ENCODE results near the gene MOSPD3. TPM values are rescaled to one million over a fixed set of nuclear protein-coding genes. Genes with fewer than 3 reads are reported as not detected.

The MOSPD3 gene
- total RNA-seq, 1 experiment from 2014 or later, result 9.7 TPM

GRCh38 chr7:100620239-100620638 lies 7.9 kb downstream of the MOSPD3 start:
- H2AFZ ChIP-seq (ENCODE audit: low read length), result no peak overlapping the region
- no peaks in the 10 kb centered on the region for H3K79me2 ChIP-seq (ENCODE audit: low read length)
- H3K27me3 ChIP-seq (ENCODE audit: low read length), result no peaks in the 10 kb centered on the region
- no peak for DNase-seq
- no peaks in the 10 kb centered on the region for H4K20me1 ChIP-seq (ENCODE audit: insufficient read depth, low read depth, low read length)
- H3K4me2 ChIP-seq (ENCODE audit: low read depth, low read length, poor library complexity, severe bottlenecking), result no peak overlapping the region
- peaks cover 10% of the 10 kb centered on the region for H3K4me1 ChIP-seq (ENCODE audit: low read length)
- no peak overlapping the region for H3K27ac ChIP-seq (ENCODE audit: low read length)
- H3K9ac ChIP-seq (ENCODE audit: low read length), result no peak overlapping the region
- no peaks in the 10 kb centered on the region for H3K9me3 ChIP-seq (ENCODE audit: low read length)
- H3K36me3 ChIP-seq (ENCODE audit: insufficient read depth, low read length), result no peaks in the 10 kb centered on the region
- H3K9me2 ChIP-seq (replicated peaks; ENCODE audit: insufficient read depth, low read length), result no peaks in the 10 kb centered on the region
- no peak overlapping the region for H3K4me3 ChIP-seq (ENCODE audit: low read length)

- Histone ChIP-seq H3K9ac (ENCODE audit: low read length) (no peak overlapping the region), H3K4me1 (ENCODE audit: low read length) (peaks cover 10% of the 10 kb centered on the region), H3K27ac (ENCODE audit: low read length) (no peak overlapping the region), H3K27me3 (ENCODE audit: low read length) (no peaks in the 10 kb centered on the region), H3K36me3 (ENCODE audit: insufficient read depth, low read length) (no peaks in the 10 kb centered on the region), H3K9me3 (ENCODE audit: low read length) (no peaks in the 10 kb centered on the region), H3K9me2 (replicated peaks; ENCODE audit: insufficient read depth, low read length) (no peaks in the 10 kb centered on the region), H3K4me3 (ENCODE audit: low read length) (no peak overlapping the region), H3K79me2 (ENCODE audit: low read length) (no peaks in the 10 kb centered on the region), H3K4me2 (ENCODE audit: low read depth, low read length, poor library complexity, severe bottlenecking) (no peak overlapping the region), H4K20me1 (ENCODE audit: insufficient read depth, low read depth, low read length) (no peaks in the 10 kb centered on the region), H2AFZ (ENCODE audit: low read length) (no peak overlapping the region)
- no peak for DNase-seq
Measured at GRCh38 chr7:100620804-100621203, 8.5 kb downstream of the MOSPD3 start.

- H3K4me1 ChIP-seq (ENCODE audit: low read length), result peaks cover 13% of the 10 kb centered on the region
- H4K20me1 ChIP-seq (ENCODE audit: insufficient read depth, low read depth, low read length), result no peaks in the 10 kb centered on the region
- H3K36me3 ChIP-seq (ENCODE audit: insufficient read depth, low read length), result no peaks in the 10 kb centered on the region
- H3K27ac ChIP-seq (ENCODE audit: low read length), result no peak overlapping the region
- no peaks in the 10 kb centered on the region for H3K79me2 ChIP-seq (ENCODE audit: low read length)
- H2AFZ ChIP-seq (ENCODE audit: low read length), result no peak overlapping the region
- H3K9ac ChIP-seq (ENCODE audit: low read length), result no peak overlapping the region
- H3K9me2 ChIP-seq (replicated peaks; ENCODE audit: insufficient read depth, low read length), result no peaks in the 10 kb centered on the region
- H3K27me3 ChIP-seq (ENCODE audit: low read length), result no peaks in the 10 kb centered on the region
- H3K9me3 ChIP-seq (ENCODE audit: low read length), result no peaks in the 10 kb centered on the region
- no peak overlapping the region for H3K4me2 ChIP-seq (ENCODE audit: low read depth, low read length, poor library complexity, severe bottlenecking)
- no peak for DNase-seq
- H3K4me3 ChIP-seq (ENCODE audit: low read length), result no peak overlapping the region
Measured at GRCh38 chr7:100621554-100621953, 9.2 kb downstream of the MOSPD3 start.

- H3K79me2 ChIP-seq (ENCODE audit: low read length), result no peaks in the 10 kb centered on the region
- no peak overlapping the region for H3K27ac ChIP-seq (ENCODE audit: low read length)
- no peaks in the 10 kb centered on the region for H3K9me3 ChIP-seq (ENCODE audit: low read length)
- no peak overlapping the region for H3K9ac ChIP-seq (ENCODE audit: low read length)
- H2AFZ ChIP-seq (ENCODE audit: low read length), result no peak overlapping the region
- H3K27me3 ChIP-seq (ENCODE audit: low read length), result no peaks in the 10 kb centered on the region
- H3K4me1 ChIP-seq (ENCODE audit: low read length), result peaks cover 23% of the 10 kb centered on the region
- no peak for DNase-seq
- no peak overlapping the region for H3K4me3 ChIP-seq (ENCODE audit: low read length)
- no peak overlapping the region for H3K4me2 ChIP-seq (ENCODE audit: low read depth, low read length, poor library complexity, severe bottlenecking)
- H3K9me2 ChIP-seq (replicated peaks; ENCODE audit: insufficient read depth, low read length), result no peaks in the 10 kb centered on the region
- H4K20me1 ChIP-seq (ENCODE audit: insufficient read depth, low read depth, low read length), result no peaks in the 10 kb centered on the region
- H3K36me3 ChIP-seq (ENCODE audit: insufficient read depth, low read length), result no peaks in the 10 kb centered on the region
Measured at GRCh38 chr7:100623951-100624824, 11.8 kb downstream of the MOSPD3 start.

- Histone ChIP-seq H3K4me3 (ENCODE audit: low read length) (peak overlapping the region; percentile 37; the same call in 1 of the 2 replicates), H3K79me2 (ENCODE audit: low read length) (no peaks in the 10 kb centered on the region), H4K20me1 (ENCODE audit: insufficient read depth, low read depth, low read length) (no peaks in the 10 kb centered on the region), H3K4me2 (ENCODE audit: low read depth, low read length, poor library complexity, severe bottlenecking) (peak overlapping the region; percentile 43), H3K9me2 (replicated peaks; ENCODE audit: insufficient read depth, low read length) (no peaks in the 10 kb centered on the region), H3K27me3 (ENCODE audit: low read length) (no peaks in the 10 kb centered on the region), H3K4me1 (ENCODE audit: low read length) (peaks cover 23% of the 10 kb centered on the region), H2AFZ (ENCODE audit: low read length) (no peak overlapping the region), H3K9me3 (ENCODE audit: low read length) (no peaks in the 10 kb centered on the region), H3K9ac (ENCODE audit: low read length) (peak overlapping the region; percentile 25), H3K27ac (ENCODE audit: low read length) (no peak overlapping the region), H3K36me3 (ENCODE audit: insufficient read depth, low read length) (no peaks in the 10 kb centered on the region)
- no peak for DNase-seq
Measured at GRCh38 chr7:100626055-100626454, 13.7 kb downstream of the MOSPD3 start.

- Histone ChIP-seq H2AFZ (ENCODE audit: low read length) (peak overlapping the region; percentile 90; the same call in 1 of the 2 replicates), H3K27ac (ENCODE audit: low read length) (no peak overlapping the region), H3K4me2 (ENCODE audit: low read depth, low read length, poor library complexity, severe bottlenecking) (peak overlapping the region; percentile 78), H3K79me2 (ENCODE audit: low read length) (no peaks in the 10 kb centered on the region), H3K4me3 (ENCODE audit: low read length) (peak overlapping the region; percentile 70), H3K27me3 (ENCODE audit: low read length) (no peaks in the 10 kb centered on the region), H3K9ac (ENCODE audit: low read length) (peak overlapping the region; percentile 73), H3K9me2 (replicated peaks; ENCODE audit: insufficient read depth, low read length) (no peaks in the 10 kb centered on the region), H4K20me1 (ENCODE audit: insufficient read depth, low read depth, low read length) (no peaks in the 10 kb centered on the region), H3K9me3 (ENCODE audit: low read length) (no peaks in the 10 kb centered on the region), H3K36me3 (ENCODE audit: insufficient read depth, low read length) (no peaks in the 10 kb centered on the region), H3K4me1 (ENCODE audit: low read length) (peaks cover 20% of the 10 kb centered on the region)
- DNase-seq, result peak; percentile 93
Measured at GRCh38 chr7:100626530-100627237, 14.3 kb downstream of the MOSPD3 start.

- Histone ChIP-seq H3K4me1 (ENCODE audit: low read length) (peaks cover 17% of the 10 kb centered on the region), H3K9ac (ENCODE audit: low read length) (peak overlapping the region; percentile 73), H3K4me3 (ENCODE audit: low read length) (peak overlapping the region; percentile 70), H3K36me3 (ENCODE audit: insufficient read depth, low read length) (no peaks in the 10 kb centered on the region), H3K79me2 (ENCODE audit: low read length) (no peaks in the 10 kb centered on the region), H3K4me2 (ENCODE audit: low read depth, low read length, poor library complexity, severe bottlenecking) (peak overlapping the region; percentile 78), H3K27ac (ENCODE audit: low read length) (no peak overlapping the region), H2AFZ (ENCODE audit: low read length) (no peak overlapping the region), H3K27me3 (ENCODE audit: low read length) (no peaks in the 10 kb centered on the region), H3K9me3 (ENCODE audit: low read length) (no peaks in the 10 kb centered on the region), H3K9me2 (replicated peaks; ENCODE audit: insufficient read depth, low read length) (no peaks in the 10 kb centered on the region), H4K20me1 (ENCODE audit: insufficient read depth, low read depth, low read length) (no peaks in the 10 kb centered on the region)
- no peak for DNase-seq
Measured at GRCh38 chr7:100627238-100627549, 14.9 kb downstream of the MOSPD3 start.

GRCh38 chr7:100629117-100629716 lies 16.9 kb downstream of the MOSPD3 start:
- peaks cover 18% of the 10 kb centered on the region for H3K4me1 ChIP-seq (ENCODE audit: low read length)
- H3K36me3 ChIP-seq (ENCODE audit: insufficient read depth, low read length), result no peaks in the 10 kb centered on the region
- no peaks in the 10 kb centered on the region for H3K9me3 ChIP-seq (ENCODE audit: low read length)
- H3K79me2 ChIP-seq (ENCODE audit: low read length), result no peaks in the 10 kb centered on the region
- no peaks in the 10 kb centered on the region for H3K27me3 ChIP-seq (ENCODE audit: low read length)
- DNase-seq, result peak; percentile 86
- H3K4me3 ChIP-seq (ENCODE audit: low read length), result no peak overlapping the region
- no peak overlapping the region for H3K9ac ChIP-seq (ENCODE audit: low read length)
- H3K4me2 ChIP-seq (ENCODE audit: low read depth, low read length, poor library complexity, severe bottlenecking), result no peak overlapping the region
- no peak overlapping the region for H3K27ac ChIP-seq (ENCODE audit: low read length)
- H3K9me2 ChIP-seq (replicated peaks; ENCODE audit: insufficient read depth, low read length), result no peaks in the 10 kb centered on the region
- no peaks in the 10 kb centered on the region for H4K20me1 ChIP-seq (ENCODE audit: insufficient read depth, low read depth, low read length)
- H2AFZ ChIP-seq (ENCODE audit: low read length), result no peak overlapping the region
